Astrocyte (in vitro differentiated cells and primary cell): ENCODE data around the gene OXGR1. TPM values are rescaled to one million over a fixed set of nuclear protein-coding genes. Genes with fewer than 3 reads are reported as not detected.

Experiments
- DNase-seq: peaks from one replicate; pipeline ENCODE4 v3.0.0-alpha.2; 2010; ENCODE audit warnings: low read depth
- FAIRE-seq: peaks from 2 replicates; lab custom pipeline; 2011; peaks lifted over from hg19 to GRCh38; lab: Jason Lieb, UNC
- H2AFZ ChIP-seq: 2 replicates; pipeline ENCODE4 v1.6.0; 2012; ENCODE audit warnings: low read depth, low read length, inconsistent platforms
- H3K27ac ChIP-seq: 2 replicates; pipeline ENCODE4 v1.5.1; 2011; ENCODE audit warnings: low read depth, low read length, inconsistent platforms
- H3K27me3 ChIP-seq: 2 replicates; pipeline ENCODE4 v1.6.0; 2011; ENCODE audit warnings: low read length, inconsistent platforms; ENCODE audit not compliant: insufficient read depth
- H3K36me3 ChIP-seq: 2 replicates; pipeline ENCODE4 v1.5.1; 2011; ENCODE audit warnings: low read length, inconsistent platforms; ENCODE audit not compliant: insufficient read depth
- H3K4me1 ChIP-seq: 2 replicates; pipeline ENCODE4 v1.5.1; 2011; ENCODE audit warnings: low read length, inconsistent platforms; ENCODE audit not compliant: insufficient read depth
- H3K4me2 ChIP-seq: 2 replicates; pipeline ENCODE4 v1.6.0; 2012; ENCODE audit warnings: low read length, inconsistent platforms
- H3K4me3 ChIP-seq: 2 replicates; pipeline ENCODE4 v1.5.1; 2011; ENCODE audit warnings: low read depth, mild to moderate bottlenecking, low read length, inconsistent platforms; ENCODE audit not compliant: insufficient read depth
- H3K79me2 ChIP-seq: 2 replicates; pipeline ENCODE4 v1.6.0; 2012; ENCODE audit warnings: mild to moderate bottlenecking, low read length, inconsistent platforms; ENCODE audit not compliant: insufficient read depth
- H3K9ac ChIP-seq: 2 replicates; pipeline ENCODE4 v1.6.0; 2012; ENCODE audit warnings: mild to moderate bottlenecking, low read length, inconsistent platforms
- H3K9me3 ChIP-seq: 2 replicates; pipeline ENCODE4 v1.5.1; 2012; ENCODE audit warnings: low read depth, mild to moderate bottlenecking, low read length, inconsistent platforms; ENCODE audit not compliant: insufficient read depth
- H4K20me1 ChIP-seq: 2 replicates; pipeline ENCODE4 v1.6.0; 2012; ENCODE audit warnings: low read length, inconsistent platforms; ENCODE audit not compliant: insufficient read depth
- H3K27ac Mint-ChIP-seq: one replicate; pipeline ENCODE4 v1.8.0; 2021; ENCODE audit warnings: mild to moderate bottlenecking, mixed read lengths; ENCODE audit not compliant: unreplicated experiment
- H3K27me3 Mint-ChIP-seq: one replicate; pipeline ENCODE4 v1.8.0; 2021; ENCODE audit warnings: low read depth, mixed read lengths; ENCODE audit not compliant: unreplicated experiment
- H3K36me3 Mint-ChIP-seq: one replicate; pipeline ENCODE4 v1.8.0; 2021; ENCODE audit warnings: low read depth, mixed read lengths; ENCODE audit not compliant: unreplicated experiment
- H3K4me1 Mint-ChIP-seq: one replicate; pipeline ENCODE4 v1.8.0; 2021; ENCODE audit warnings: low read depth, mixed read lengths; ENCODE audit not compliant: unreplicated experiment
- H3K4me3 Mint-ChIP-seq: one replicate; pipeline ENCODE4 v1.8.0; 2021; ENCODE audit warnings: mild to moderate bottlenecking, moderate library complexity, mixed read lengths; ENCODE audit not compliant: unreplicated experiment
- H3K9me3 Mint-ChIP-seq: one replicate; pipeline ENCODE4 v1.8.0; 2021; ENCODE audit warnings: mild to moderate bottlenecking, mixed read lengths; ENCODE audit not compliant: unreplicated experiment
- CTCF ChIP-seq: IDR thresholded peaks from 2 replicates; pipeline ENCODE4 v1.5.1; 2011; ENCODE audit warnings: low read depth, mild to moderate bottlenecking, inconsistent platforms, low read length, moderate library complexity; ENCODE audit not compliant: insufficient read depth
- EZH2 ChIP-seq: IDR thresholded peaks from 2 replicates; pipeline ENCODE4 v1.6.1; 2012; ENCODE audit warnings: mild to moderate bottlenecking, low read length, inconsistent platforms; ENCODE audit not compliant: insufficient read depth
- total RNA-seq: library from RNA; stranded (reverse); gene quantifications from 2 replicates; pipeline ENCODE4 v1.2.1, GENCODE V29; 2021

Gene OXGR1
- total RNA-seq, 1 donor from 2014 or later: 0.39 TPM

GRCh38 chr13:96946709-96947311 lies 47.5 kb downstream of the OXGR1 start:
- DNase-seq: no peak
- no peak overlapping the region for H3K27ac Mint-ChIP-seq
- Histone ChIP-seq H4K20me1 (no peaks in the 10 kb centered on the region), H3K27me3 (no peaks in the 10 kb centered on the region), H3K4me1 (no peaks in the 10 kb centered on the region), H3K4me2 (no peak overlapping the region), H3K4me3 (no peak overlapping the region), H3K27ac (no peak overlapping the region), H3K79me2 (no peaks in the 10 kb centered on the region), H3K36me3 (no peaks in the 10 kb centered on the region), H2AFZ (no peak overlapping the region), H3K9ac (no peak overlapping the region), H3K9me3 (no peaks in the 10 kb centered on the region)
- no peaks in the 10 kb centered on the region for H3K36me3 Mint-ChIP-seq
- peaks cover 4% of the 10 kb centered on the region for H3K4me1 Mint-ChIP-seq
- no peak for FAIRE-seq
- H3K4me3 Mint-ChIP-seq: no peak overlapping the region
- peaks cover 4% of the 10 kb centered on the region for H3K27me3 Mint-ChIP-seq
- H3K9me3 Mint-ChIP-seq: peaks cover 2% of the 10 kb centered on the region
- TF ChIP-seq EZH2 (no peak), CTCF (no peak)

- Histone ChIP-seq H2AFZ (no peak overlapping the region), H4K20me1 (no peaks in the 10 kb centered on the region), H3K27ac (no peak overlapping the region), H3K79me2 (no peaks in the 10 kb centered on the region), H3K4me1 (no peaks in the 10 kb centered on the region), H3K27me3 (no peaks in the 10 kb centered on the region), H3K36me3 (no peaks in the 10 kb centered on the region), H3K9ac (no peak overlapping the region), H3K4me2 (no peak overlapping the region), H3K4me3 (no peak overlapping the region), H3K9me3 (no peaks in the 10 kb centered on the region)
- Mint-ChIP-seq H3K9me3 (no peaks in the 10 kb centered on the region), H3K27me3 (no peaks in the 10 kb centered on the region), H3K4me3 (no peak overlapping the region), H3K36me3 (no peaks in the 10 kb centered on the region), H3K27ac (no peak overlapping the region), H3K4me1 (peaks cover 4% of the 10 kb centered on the region)
- DNase-seq: no peak
- FAIRE-seq: no peak
- TF ChIP-seq CTCF: no peak
- no peak for TF ChIP-seq EZH2
Observed at GRCh38 chr13:96940961-96941360, 53.3 kb downstream of the OXGR1 start.

GRCh38 chr13:96935901-96936300 lies 58.4 kb downstream of the OXGR1 start:
- Histone ChIP-seq H3K36me3 (no peaks in the 10 kb centered on the region), H3K27me3 (no peaks in the 10 kb centered on the region), H3K79me2 (no peaks in the 10 kb centered on the region), H3K9ac (no peak overlapping the region), H3K4me1 (no peaks in the 10 kb centered on the region), H2AFZ (no peak overlapping the region), H4K20me1 (no peaks in the 10 kb centered on the region), H3K4me2 (no peak overlapping the region), H3K9me3 (no peaks in the 10 kb centered on the region), H3K27ac (no peak overlapping the region), H3K4me3 (no peak overlapping the region)
- H3K27me3 Mint-ChIP-seq: no peaks in the 10 kb centered on the region
- H3K9me3 Mint-ChIP-seq: no peaks in the 10 kb centered on the region
- no peaks in the 10 kb centered on the region for H3K4me1 Mint-ChIP-seq
- FAIRE-seq (no peak), DNase-seq (no peak)
- TF ChIP-seq EZH2 (no peak), CTCF (no peak)
- H3K27ac Mint-ChIP-seq: no peak overlapping the region
- no peaks in the 10 kb centered on the region for H3K36me3 Mint-ChIP-seq
- no peak overlapping the region for H3K4me3 Mint-ChIP-seq
